Activated CD4-positive, alpha-beta T cell treated with anti-CD3 and anti-CD28 coated beads for 36 hours (primary cell): ENCODE data around the gene AMOTL1. TPM values are rescaled to one million over a fixed set of nuclear protein-coding genes. Genes with fewer than 3 reads are reported as not detected.

ENCODE experiments used
- ATAC-seq: fragments of 200-7000 bp; cut with Tn5 transposase; one replicate; pipeline ENCODE4 v1.10.0; 2021; ENCODE audit warnings: mild to moderate bottlenecking, moderate library complexity
- CTCF ChIA-PET: fragments of 350-600 bp; sonication (Branson Sonifier 250); formaldehyde crosslinking; loops from one replicate; lab custom pipeline; 2021; ENCODE audit warnings: antibody characterized with exemption; lab: Charles Lee
- POLR2A ChIA-PET: fragments of 350-600 bp; sonication (Branson Sonifier 250); formaldehyde crosslinking; loops from one replicate; lab custom pipeline; 2021; ENCODE audit warnings: antibody characterized with exemption, inconsistent platforms; lab: Charles Lee
- DNase-seq: peaks from one replicate; pipeline ENCODE4 v3.0.0-alpha.2; 2020
- H3K27ac Mint-ChIP-seq: one replicate; pipeline ENCODE4 v1.8.0; 2021; ENCODE audit warnings: mixed read lengths
- H3K27me3 Mint-ChIP-seq: one replicate; pipeline ENCODE4 v1.8.0; 2021; ENCODE audit warnings: mixed read lengths
- H3K36me3 Mint-ChIP-seq: one replicate; pipeline ENCODE4 v1.8.0; 2021; ENCODE audit warnings: low read depth, mixed read lengths
- H3K4me1 Mint-ChIP-seq: one replicate; pipeline ENCODE4 v1.8.0; 2021; ENCODE audit warnings: mixed read lengths
- H3K4me3 Mint-ChIP-seq: one replicate; pipeline ENCODE4 v1.8.0; 2021; ENCODE audit warnings: mild to moderate bottlenecking, moderate library complexity, mixed read lengths
- H3K9me3 Mint-ChIP-seq: one replicate; pipeline ENCODE4 v1.8.0; 2021; ENCODE audit warnings: low read depth, mixed read lengths
- intact Hi-C, 2 experiments: fragments of 100-400 bp; cut with DNase I in 1 of 2; cut with micrococcal nuclease in 1 of 2; formaldehyde crosslinking; loops; one replicate each; pipeline versions ENCODE4 v1.14.2 to v1.15.1; 2022 to 2024; cut with DNase I, micrococcal nuclease
- total RNA-seq, 2 experiments: library from RNA; stranded (reverse); gene quantifications; one replicate each; pipeline ENCODE4 v1.2.3, GENCODE V29; 2021

Gene AMOTL1
- total RNA-seq, 2 experiments from 2014 or later, result 1.8 to 2.3 TPM

- POLR2A ChIA-PET, result no interaction called here
- Mint-ChIP-seq H3K36me3 (no peaks in the 10 kb centered on the region), H3K4me3 (no peak overlapping the region), H3K4me1 (no peaks in the 10 kb centered on the region), H3K27me3 (no peaks in the 10 kb centered on the region), H3K27ac (no peak overlapping the region), H3K9me3 (no peaks in the 10 kb centered on the region)
- intact Hi-C loops, result no loop called here
- ATAC-seq (no peak), DNase-seq (no peak)
- CTCF ChIA-PET, result interaction anchor here (0.7 to 0.8 kb wide), 2 partner anchors 8 to 24 kb away, joined by 4 read pairs; no protein-coding TSS in a partner anchor
Observed at GRCh38 chr11:94826415-94826814, 58.3 kb downstream of the AMOTL1 start.

GRCh38 chr11:94828088-94828487 is 59.9 kb downstream of the AMOTL1 start:
- DNase-seq (no peak), ATAC-seq (no peak)
- Mint-ChIP-seq H3K36me3 (no peaks in the 10 kb centered on the region), H3K27me3 (no peaks in the 10 kb centered on the region), H3K4me1 (no peaks in the 10 kb centered on the region), H3K9me3 (no peaks in the 10 kb centered on the region), H3K27ac (no peak overlapping the region), H3K4me3 (no peak overlapping the region)
- POLR2A ChIA-PET, result no interaction called here
- CTCF ChIA-PET, result interaction anchor here (0.6 to 1.2 kb wide), 2 partner anchors 16 to 71 kb away, joined by 3 read pairs; no protein-coding TSS in a partner anchor
- intact Hi-C loops, result no loop called here

GRCh38 chr11:94830722-94831510 is 62.8 kb downstream of the AMOTL1 start:
- ChIA-PET CTCF (no interaction called here), POLR2A (no interaction called here)
- no peak overlapping the region for H3K27ac Mint-ChIP-seq
- no peaks in the 10 kb centered on the region for H3K36me3 Mint-ChIP-seq
- no peaks in the 10 kb centered on the region for H3K27me3 Mint-ChIP-seq
- intact Hi-C loops, result no loop called here
- H3K9me3 Mint-ChIP-seq, result no peaks in the 10 kb centered on the region
- DNase-seq (no peak), ATAC-seq (no peak)
- no peak overlapping the region for H3K4me3 Mint-ChIP-seq
- no peaks in the 10 kb centered on the region for H3K4me1 Mint-ChIP-seq

- Mint-ChIP-seq H3K4me3 (no peak overlapping the region), H3K36me3 (no peaks in the 10 kb centered on the region), H3K27me3 (no peaks in the 10 kb centered on the region), H3K27ac (no peak overlapping the region), H3K4me1 (no peaks in the 10 kb centered on the region), H3K9me3 (no peaks in the 10 kb centered on the region)
- intact Hi-C loops, result no loop called here
- DNase-seq (no peak), ATAC-seq (no peak)
- ChIA-PET CTCF (no interaction called here), POLR2A (no interaction called here)
Observed at GRCh38 chr11:94831529-94831928, 63.4 kb downstream of the AMOTL1 start.

GRCh38 chr11:94832604-94833235 is 64.6 kb downstream of the AMOTL1 start:
- no peak overlapping the region for H3K4me3 Mint-ChIP-seq
- H3K27me3 Mint-ChIP-seq, result no peaks in the 10 kb centered on the region
- intact Hi-C loops, result no loop called here
- ChIA-PET CTCF (interaction anchor here (0.9 kb wide), 1 partner anchor 27 kb away, joined by 3 read pairs; no protein-coding TSS in a partner anchor), POLR2A (no interaction called here)
- ATAC-seq (no peak), DNase-seq (no peak)
- H3K9me3 Mint-ChIP-seq, result no peaks in the 10 kb centered on the region
- H3K4me1 Mint-ChIP-seq, result no peaks in the 10 kb centered on the region
- no peak overlapping the region for H3K27ac Mint-ChIP-seq
- no peaks in the 10 kb centered on the region for H3K36me3 Mint-ChIP-seq

GRCh38 chr11:94834911-94835593 is 66.9 kb downstream of the AMOTL1 start:
- H3K4me3 Mint-ChIP-seq, result no peak overlapping the region
- POLR2A ChIA-PET, result no interaction called here
- H3K27me3 Mint-ChIP-seq, result peaks cover 2% of the 10 kb centered on the region
- DNase-seq (no peak), ATAC-seq (no peak)
- H3K27ac Mint-ChIP-seq, result no peak overlapping the region
- H3K36me3 Mint-ChIP-seq, result no peaks in the 10 kb centered on the region
- no peaks in the 10 kb centered on the region for H3K4me1 Mint-ChIP-seq
- intact Hi-C loops, result no loop called here
- H3K9me3 Mint-ChIP-seq, result no peaks in the 10 kb centered on the region
- CTCF ChIA-PET, result interaction anchor here (0.6 to 1.7 kb wide), 3 partner anchors 9 to 50 kb away, joined by 3 to 4 read pairs (median 4); no protein-coding TSS in a partner anchor

- DNase-seq, result no peak
- H3K9me3 Mint-ChIP-seq, result no peaks in the 10 kb centered on the region
- ChIA-PET POLR2A (no interaction called here), CTCF (interaction anchor here (0.6 to 1.7 kb wide), 4 partner anchors 10 to 51 kb away, joined by 3 to 4 read pairs (median 4); no protein-coding TSS in a partner anchor)
- intact Hi-C loops, result no loop called here
- H3K36me3 Mint-ChIP-seq, result no peaks in the 10 kb centered on the region
- H3K27me3 Mint-ChIP-seq, result peaks cover 2% of the 10 kb centered on the region
- no peak overlapping the region for H3K4me3 Mint-ChIP-seq
- no peak for ATAC-seq
- H3K27ac Mint-ChIP-seq, result no peak overlapping the region
- H3K4me1 Mint-ChIP-seq, result no peaks in the 10 kb centered on the region
Observed at GRCh38 chr11:94835594-94835927, 67.4 kb downstream of the AMOTL1 start.

GRCh38 chr11:94837317-94837716 is 69.2 kb downstream of the AMOTL1 start:
- intact Hi-C loops, result no loop called here
- peaks cover 2% of the 10 kb centered on the region for H3K27me3 Mint-ChIP-seq

GRCh38 chr11:94838027-94838731 is 70.0 kb downstream of the AMOTL1 start:
- Mint-ChIP-seq H3K9me3 (no peaks in the 10 kb centered on the region), H3K27ac (no peak overlapping the region), H3K4me1 (no peaks in the 10 kb centered on the region), H3K4me3 (no peak overlapping the region), H3K36me3 (no peaks in the 10 kb centered on the region), H3K27me3 (peaks cover 2% of the 10 kb centered on the region)
- DNase-seq, result no peak
- ChIA-PET CTCF (no interaction called here), POLR2A (no interaction called here)
- intact Hi-C loops, result no loop called here
- no peak for ATAC-seq

More at GRCh38 chr11:94837317-94837716, 69.2 kb downstream of the AMOTL1 start:
- Mint-ChIP-seq H3K4me3 (no peak overlapping the region), H3K4me1 (no peaks in the 10 kb centered on the region), H3K9me3 (no peaks in the 10 kb centered on the region), H3K27ac (no peak overlapping the region), H3K36me3 (no peaks in the 10 kb centered on the region)
- DNase-seq (no peak), ATAC-seq (no peak)
- CTCF ChIA-PET, result no interaction called here
- POLR2A ChIA-PET, result no interaction called here

- Mint-ChIP-seq H3K36me3 (no peaks in the 10 kb centered on the region), H3K27ac (no peak overlapping the region), H3K9me3 (no peaks in the 10 kb centered on the region), H3K4me1 (no peaks in the 10 kb centered on the region), H3K4me3 (no peak overlapping the region), H3K27me3 (peaks cover 2% of the 10 kb centered on the region)
- POLR2A ChIA-PET, result no interaction called here
- DNase-seq (no peak), ATAC-seq (no peak)
- CTCF ChIA-PET, result no interaction called here
- intact Hi-C loops, result no loop called here
Observed at GRCh38 chr11:94840209-94840608, 72.1 kb downstream of the AMOTL1 start.

GRCh38 chr11:94844031-94844430 is 75.9 kb downstream of the AMOTL1 start:
- POLR2A ChIA-PET, result no interaction called here

More at GRCh38 chr11:94844031-94844430, 75.9 kb downstream of the AMOTL1 start:
- ATAC-seq, result no peak
- Mint-ChIP-seq H3K4me1 (no peaks in the 10 kb centered on the region), H3K4me3 (no peak overlapping the region), H3K9me3 (no peaks in the 10 kb centered on the region), H3K27ac (no peak overlapping the region), H3K36me3 (no peaks in the 10 kb centered on the region), H3K27me3 (peaks cover 2% of the 10 kb centered on the region)
- CTCF ChIA-PET, result no interaction called here
- intact Hi-C loops, result no loop called here
- DNase-seq, result no peak
